ENCODE measurements around the gene AMD1. TPM values are rescaled to one million over a fixed set of nuclear protein-coding genes. Genes with fewer than 3 reads are reported as not detected.
A peak's percentile ranks its signal among the peaks of the same experiment; 100 is the strongest.

The AMD1 gene
- polyA plus RNA-seq, 2 of the 4 experiments (the other 2 are of a cell fraction), result 89.2 to 147 TPM

GRCh38 chr6:110876170-110876773 is 1.7 kb downstream of the AMD1 start:
- DNase-seq (ENCODE audit: low read depth in 1 of 2, low spot score in 1 of 2) (peak; percentile 54 to 85), FAIRE-seq (no peak), ATAC-seq (peak; percentile 81 to 86)
- H3K9me3 ChIP-seq, result no peaks in the 10 kb centered on the region
- 1% methylated on average over 17 of the region's 29 CpGs for WGBS (ENCODE audit: missing lambda C conversion rate)
- TF ChIP-seq POLR2AphosphoS2 (conservative IDR thresholded peaks at IDR 0.05; ENCODE audit: low read length) (no peak), POLR2A (IDR thresholded peaks at IDR 0.05; ENCODE audit: low read length) (peak; percentile 78), HES2 (IDR thresholded peaks at IDR 0.05) (no peak), EHMT2 (IDR thresholded peaks at IDR 0.05; ENCODE audit: low read depth) (no peak), E2F6 (IDR thresholded peaks at IDR 0.05; ENCODE audit: borderline replicate concordance, low read depth) (no peak), SMC3 (IDR thresholded peaks at IDR 0.05) (no peak), TP53 (CRISPR knock-in tag; IDR thresholded peaks at IDR 0.05) (no peak), MAFK (IDR thresholded peaks at IDR 0.05; ENCODE audit: partially characterized antibody) (no peak), CTCF (IDR thresholded peaks at IDR 0.05) (no peak), NPAS2 (CRISPR knock-in tag; IDR thresholded peaks at IDR 0.05; ENCODE audit: borderline replicate concordance) (no peak), NFE2L2 (conservative IDR thresholded peaks at IDR 0.05; ENCODE audit: low read length) (no peak), MAX (IDR thresholded peaks at IDR 0.05) (0 out of 2 replicates have a peak, but pooled peaks have one; percentile 73), RNF2 (IDR thresholded peaks at IDR 0.05; ENCODE audit: borderline replicate concordance, low read depth) (no peak), ZSCAN20 (CRISPR knock-in tag; IDR thresholded peaks at IDR 0.05) (no peak), ZFP36 (IDR thresholded peaks at IDR 0.05; ENCODE audit: borderline replicate concordance, partially characterized antibody) (no peak), PHF8 (IDR thresholded peaks at IDR 0.05; ENCODE audit: borderline replicate concordance, low read depth) (peak; percentile 75; the same call in 1 of the 2 replicates), JUN (IDR thresholded peaks at IDR 0.05) (peak in 1 of 2 experiments; percentile 37; a peak in 1 of 5 replicates), ZC3H11A (IDR thresholded peaks at IDR 0.05) (no peak), CHD4 (IDR thresholded peaks at IDR 0.05; ENCODE audit: borderline replicate concordance) (no peak), GATA3 (IDR thresholded peaks at IDR 0.05; ENCODE audit: borderline replicate concordance) (no peak), REST (IDR thresholded peaks at IDR 0.05) (no peak), ELK1 (IDR thresholded peaks at IDR 0.05; ENCODE audit: low read depth, low read length) (no peak), KDM5A (IDR thresholded peaks at IDR 0.05) (no peak)
- peak overlapping the region; percentile 86 for H3K4me3 ChIP-seq
- H3K27ac ChIP-seq, result peak overlapping the region; percentile 94 to 99
- CTCF ChIA-PET, result interaction anchor here (0.5 to 1.9 kb wide), 6 partner anchors 11 to 194 kb away, joined by 3 to 5 read pairs (median 4); no protein-coding TSS in a partner anchor
- peak overlapping the region; percentile 82 for H3K4me2 ChIP-seq
- POLR2A ChIA-PET, result interaction anchor here (0.6 to 6.8 kb wide), 10 partner anchors 10 to 194 kb away, joined by 3 to 162 read pairs (median 5); partner anchors contain the start of genes CDK19 and GTF3C6
- H3K4me1 ChIP-seq, result peaks cover 45% of the 10 kb centered on the region

Data from A549 (cell line).